Stimulated activated naive CD4-positive, alpha-beta T cell treated with Interleukin-2 at 50 U/mL for 16 hours (primary cell): ENCODE results near the gene KIF18B.

Experiments used
- DNase-seq: peaks from one replicate; lab custom pipeline; 2025; lab: John Stamatoyannopoulos, UW

KIF18B gene

DNA sequence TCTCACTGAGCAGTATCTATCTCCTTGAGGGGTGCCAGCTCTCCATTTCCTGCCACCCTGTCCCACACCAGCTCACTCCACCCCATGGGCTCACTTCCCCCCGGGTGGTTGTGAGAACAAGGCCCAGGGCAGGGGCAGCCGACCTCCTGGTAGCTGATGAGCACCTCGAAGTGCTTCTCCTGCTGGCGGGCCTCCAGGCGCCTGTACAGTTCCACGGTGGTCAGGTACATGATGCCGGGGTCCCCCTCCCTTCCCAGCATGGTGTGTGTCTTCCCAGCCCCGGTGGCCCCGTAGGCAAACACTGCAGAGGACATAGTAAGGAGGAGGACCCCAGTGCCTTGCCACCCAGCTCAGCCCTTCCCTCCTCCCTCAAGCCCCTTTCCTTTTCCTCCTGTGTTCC is 12.5 kb downstream of the KIF18B start:
- no peak for DNase-seq

- no peak for DNase-seq
Observed at GRCh38 chr17:44934745-44935105, 12.8 kb downstream of the KIF18B start.

GRCh38 chr17:44933824-44934744 is 13.5 kb downstream of the KIF18B start:
- no peak for DNase-seq

DNA sequence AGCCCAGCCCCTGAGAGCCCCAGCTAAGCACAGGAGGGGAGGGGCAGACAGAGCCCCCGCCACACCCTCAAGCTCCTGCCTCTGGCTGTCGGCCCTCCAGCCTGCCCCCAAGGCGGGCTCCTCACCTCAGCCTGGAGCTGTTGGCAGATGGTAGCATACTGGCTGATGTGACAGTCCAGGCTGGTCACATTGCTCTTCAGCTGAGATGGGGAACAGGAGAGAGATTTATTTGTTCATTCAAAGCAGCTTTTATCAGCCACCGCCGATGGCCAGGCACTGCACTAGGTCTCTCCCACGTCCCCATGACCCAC is 14.8 kb downstream of the KIF18B start:
- no peak for DNase-seq

DNA sequence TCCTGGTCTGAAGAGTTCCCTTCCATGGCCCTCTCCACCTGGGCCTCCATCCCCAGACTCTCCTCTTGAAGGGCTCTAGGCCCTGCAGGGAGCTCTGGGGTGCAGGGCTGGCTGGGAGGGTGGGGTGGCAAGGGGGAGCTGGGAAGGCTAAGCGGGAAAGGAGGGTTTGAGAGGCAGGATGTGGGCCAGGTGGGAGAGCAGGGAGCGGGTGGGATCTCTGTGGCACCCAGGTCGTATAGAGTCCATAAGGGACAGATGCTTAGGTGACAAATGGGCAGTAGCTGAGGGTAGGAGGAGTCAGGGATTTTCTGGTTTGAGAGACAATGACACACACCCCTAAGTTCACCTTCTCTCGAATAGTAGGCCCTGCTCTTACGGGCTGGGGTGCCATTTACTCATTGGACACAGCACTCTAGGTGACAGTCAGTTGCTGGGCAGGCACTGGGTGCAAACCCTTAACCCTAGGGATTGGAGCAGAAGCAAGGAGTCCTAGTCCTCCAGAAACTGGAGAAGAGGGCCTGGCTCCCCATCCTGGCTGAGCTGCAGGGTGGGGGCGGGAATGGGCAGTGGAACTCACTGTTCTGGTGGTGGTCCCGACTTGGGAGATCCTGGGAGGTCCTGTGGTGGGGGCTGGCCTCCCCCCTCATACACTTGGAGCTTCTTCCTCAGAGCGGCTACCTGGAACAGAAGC is 15.3 kb downstream of the KIF18B start:
- no peak for DNase-seq

DNA sequence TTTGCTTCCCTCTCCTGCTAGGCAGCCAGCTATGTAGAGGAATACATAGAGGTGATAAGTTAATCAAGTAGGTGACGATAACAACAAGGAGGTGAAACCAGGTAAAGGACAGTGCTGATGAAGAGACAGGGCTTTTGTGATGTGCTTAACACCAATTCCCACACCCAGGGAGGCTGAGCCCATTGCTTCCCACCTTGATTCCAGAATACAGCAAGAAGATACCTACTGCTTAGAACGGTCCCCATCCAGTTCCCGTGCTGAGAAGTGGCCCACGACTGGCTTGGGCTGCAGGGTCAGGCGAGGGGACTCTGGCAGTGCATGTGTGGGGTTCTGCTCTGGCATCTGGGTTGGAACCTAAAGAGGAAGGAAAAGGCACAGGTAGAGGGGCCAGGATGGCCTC is 16.2 kb downstream of the KIF18B start:
- no peak for DNase-seq

GRCh38 chr17:44930667-44931066 is 16.9 kb downstream of the KIF18B start:
- DNase-seq = no peak

GRCh38 chr17:44928950-44929720 is 18.4 kb downstream of the KIF18B start:
- no peak for DNase-seq

GRCh38 chr17:44928136-44928535 is 19.4 kb downstream of the KIF18B start:
- DNase-seq = no peak

DNA sequence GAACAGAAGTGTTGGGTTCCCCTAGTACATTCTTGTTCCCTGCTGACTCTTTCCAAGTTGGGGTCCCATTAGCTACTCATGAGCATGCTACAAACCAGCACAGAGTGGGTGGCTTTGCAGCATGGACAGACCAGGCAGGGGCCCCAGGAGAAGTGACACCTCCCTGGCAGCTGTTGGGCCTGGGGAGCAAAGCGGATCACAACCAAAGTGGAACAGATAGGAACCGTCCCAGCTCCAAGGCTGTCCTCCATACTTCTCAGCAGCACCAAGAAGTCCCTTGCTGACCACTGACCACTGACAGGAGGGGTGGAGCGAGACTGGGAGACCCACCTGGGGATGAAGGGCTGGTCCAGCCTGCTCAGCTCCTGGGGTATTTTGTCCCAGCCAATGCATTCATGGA is 19.9 kb downstream of the KIF18B start:
- no peak for DNase-seq

- no peak for DNase-seq
Observed at GRCh38 chr17:44926821-44927525, 20.6 kb downstream of the KIF18B start.

- DNase-seq = no peak
Observed at GRCh38 chr17:44925731-44926697, 21.6 kb downstream of the KIF18B start.

- no peak for DNase-seq
Observed at GRCh38 chr17:44924107-44924544, 23.4 kb downstream of the KIF18B start.

DNA sequence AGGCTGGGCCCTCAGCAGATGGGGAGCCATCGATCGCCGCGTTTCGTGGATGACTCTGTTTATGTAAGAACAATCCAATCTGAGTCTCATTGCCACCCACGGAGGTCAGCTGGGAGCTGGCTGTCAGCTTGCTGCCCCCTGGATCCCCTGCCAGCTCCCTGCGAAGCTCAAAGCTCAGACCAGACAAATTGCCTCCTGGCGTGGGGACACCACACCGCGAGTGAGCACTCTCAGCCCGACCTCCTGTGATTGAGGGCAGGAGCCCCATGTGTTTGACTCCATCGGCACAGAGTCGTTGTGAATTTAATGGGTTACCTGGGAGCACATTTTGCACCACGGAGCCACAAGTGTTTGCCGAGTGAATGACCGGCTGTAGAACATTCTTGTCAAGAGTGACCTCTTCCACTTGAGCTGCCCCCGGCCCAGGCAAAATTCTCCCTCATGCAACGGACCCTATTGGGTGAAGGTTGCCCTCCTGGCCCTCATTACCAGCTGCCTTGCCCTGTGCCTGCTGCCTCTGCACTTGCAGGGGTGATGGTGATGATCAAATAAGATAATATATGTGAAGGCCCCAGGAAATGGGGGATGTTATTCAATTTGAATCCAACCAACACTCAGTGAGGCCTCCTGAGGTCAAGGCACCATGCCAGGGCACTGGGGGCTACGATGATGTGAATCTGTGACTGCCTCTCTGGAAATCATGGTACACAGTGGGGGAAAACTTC is 24.7 kb downstream of the KIF18B start:
- no peak for DNase-seq

- DNase-seq = no peak
Observed at GRCh38 chr17:44922136-44922535, 25.4 kb downstream of the KIF18B start.

DNA sequence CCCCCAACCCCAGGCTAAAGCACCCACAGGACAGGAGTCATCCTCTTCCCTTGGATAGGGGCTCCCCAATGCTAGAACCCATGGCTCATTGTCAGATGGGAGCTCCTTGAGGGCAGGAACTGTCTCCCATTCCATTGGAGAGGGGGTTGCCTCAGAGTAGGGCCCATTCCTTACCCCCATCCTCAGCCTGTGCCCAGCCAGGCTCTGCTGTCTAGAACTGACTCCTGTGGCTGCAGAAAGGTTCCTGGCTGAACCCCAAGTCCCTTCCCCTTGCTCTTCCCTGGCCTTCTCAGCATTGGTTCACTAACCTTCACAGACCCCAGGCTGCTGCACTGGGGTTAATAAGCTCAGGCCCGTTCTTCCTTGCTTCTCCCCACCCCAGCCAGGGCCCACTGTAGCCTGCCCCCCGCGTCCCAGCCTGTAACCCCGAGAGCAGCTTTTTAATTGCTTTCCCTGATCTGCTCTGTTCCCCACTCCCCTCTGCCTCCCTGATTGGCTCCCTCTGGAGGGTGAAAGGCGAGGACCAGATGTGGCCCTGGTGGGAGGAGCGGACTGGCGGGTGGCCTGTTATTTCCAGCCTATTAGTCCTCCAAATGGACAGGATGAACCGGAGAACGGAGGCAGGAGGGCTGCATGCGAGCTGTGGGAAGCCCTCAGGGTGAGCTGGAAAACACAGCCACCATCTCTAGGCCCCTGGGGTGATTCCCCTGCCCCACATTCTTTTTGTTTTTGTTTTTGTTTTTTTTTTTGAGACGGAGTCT is 26.3 kb downstream of the KIF18B start:
- no peak for DNase-seq

GRCh38 chr17:44920565-44920940 is 27.0 kb downstream of the KIF18B start:
- DNase-seq = no peak

GRCh38 chr17:44919885-44920564 is 27.5 kb downstream of the KIF18B start:
- peak; percentile 35 for DNase-seq

DNA sequence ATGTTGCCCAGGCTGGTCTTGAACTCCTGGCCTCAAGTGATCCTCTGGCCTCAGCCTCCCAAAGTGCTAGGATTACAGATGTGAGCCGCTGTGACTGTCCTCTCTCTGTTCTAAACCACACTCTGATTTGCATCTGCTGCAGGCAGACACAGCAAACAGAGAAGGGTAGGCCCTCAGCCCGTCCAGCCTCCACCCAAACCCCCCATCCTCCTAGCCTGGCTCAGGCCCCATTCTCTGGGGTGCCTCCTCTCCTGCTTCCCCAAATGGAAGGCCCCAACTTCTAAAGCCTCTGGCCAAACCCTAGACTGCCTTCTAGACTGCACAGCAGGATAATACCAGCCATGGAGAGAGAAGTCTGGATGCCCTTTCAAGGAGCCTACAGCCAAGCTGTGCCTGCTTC is 28.2 kb downstream of the KIF18B start:
- no peak for DNase-seq
